Osteocyte (in vitro differentiated cells): ENCODE measurements around the gene CLRN1. TPM values are rescaled to one million over a fixed set of nuclear protein-coding genes. Genes with fewer than 3 reads are reported as not detected.

ENCODE experiments used
- DNase-seq: peaks from one replicate; pipeline ENCODE4 v3.0.0; 2021; ENCODE audit warnings: mixed read lengths; ENCODE audit not compliant: unreplicated experiment; ENCODE audit errors: extremely low spot score
- H3K27ac Mint-ChIP-seq: one replicate; pipeline ENCODE4 v1.8.0; 2021; ENCODE audit warnings: mild to moderate bottlenecking, mixed read lengths; ENCODE audit not compliant: unreplicated experiment
- H3K27me3 Mint-ChIP-seq: one replicate; pipeline ENCODE4 v1.8.0; 2021; ENCODE audit warnings: mixed read lengths; ENCODE audit not compliant: unreplicated experiment
- H3K36me3 Mint-ChIP-seq: one replicate; pipeline ENCODE4 v1.8.0; 2021; ENCODE audit warnings: mixed read lengths; ENCODE audit not compliant: unreplicated experiment
- H3K4me1 Mint-ChIP-seq: one replicate; pipeline ENCODE4 v1.8.0; 2021; ENCODE audit warnings: mixed read lengths; ENCODE audit not compliant: unreplicated experiment
- H3K4me3 Mint-ChIP-seq: one replicate; pipeline ENCODE4 v1.8.0; 2021; ENCODE audit warnings: mild to moderate bottlenecking, moderate library complexity, mixed read lengths; ENCODE audit not compliant: unreplicated experiment
- H3K9me3 Mint-ChIP-seq: one replicate; pipeline ENCODE4 v1.8.0; 2021; ENCODE audit warnings: mixed read lengths; ENCODE audit not compliant: unreplicated experiment
- CTCF ChIP-seq: fragments of 200-600 bp; sonication (generic); IDR thresholded peaks from 2 replicates; pipeline ENCODE4 v1.5.0; 2021; ENCODE audit warnings: antibody characterized with exemption, mild to moderate bottlenecking, moderate library complexity
- total RNA-seq: library from RNA; stranded (reverse); gene quantifications from 2 replicates; pipeline ENCODE4 v1.2.1, GENCODE V29; 2021

Gene CLRN1
- total RNA-seq, 1 donor from 2014 or later: not detected

- TF ChIP-seq CTCF: no peak
- H3K4me1 Mint-ChIP-seq: no peaks in the 10 kb centered on the region
Observed at GRCh38 chr3:150901793-150902192, 70.7 kb downstream of the CLRN1 start.

GRCh38 chr3:150899141-150899540 is 73.4 kb downstream of the CLRN1 start:
- H3K4me1 Mint-ChIP-seq: no peaks in the 10 kb centered on the region
- peaks cover 68% of the 10 kb centered on the region for H3K27me3 Mint-ChIP-seq
- no peaks in the 10 kb centered on the region for H3K36me3 Mint-ChIP-seq
- no peak overlapping the region for H3K27ac Mint-ChIP-seq
- no peak overlapping the region for H3K4me3 Mint-ChIP-seq
- no peak for DNase-seq
- no peak for TF ChIP-seq CTCF
- H3K9me3 Mint-ChIP-seq: no peaks in the 10 kb centered on the region

More at GRCh38 chr3:150901793-150902192, 70.7 kb downstream of the CLRN1 start:
- no peaks in the 10 kb centered on the region for H3K36me3 Mint-ChIP-seq
- no peak for DNase-seq
- H3K9me3 Mint-ChIP-seq: no peaks in the 10 kb centered on the region
- no peak overlapping the region for H3K27ac Mint-ChIP-seq
- peaks cover 69% of the 10 kb centered on the region for H3K27me3 Mint-ChIP-seq
- no peak overlapping the region for H3K4me3 Mint-ChIP-seq

GRCh38 chr3:150898046-150898754 is 74.3 kb downstream of the CLRN1 start:
- Mint-ChIP-seq H3K9me3 (no peaks in the 10 kb centered on the region), H3K4me1 (no peaks in the 10 kb centered on the region), H3K27ac (no peak overlapping the region), H3K4me3 (no peak overlapping the region), H3K36me3 (no peaks in the 10 kb centered on the region), H3K27me3 (peaks cover 60% of the 10 kb centered on the region)
- DNase-seq: no peak
- no peak for TF ChIP-seq CTCF

- H3K36me3 Mint-ChIP-seq: no peaks in the 10 kb centered on the region
- no peak for DNase-seq
- no peak for TF ChIP-seq CTCF
- no peaks in the 10 kb centered on the region for H3K9me3 Mint-ChIP-seq
- H3K4me3 Mint-ChIP-seq: no peak overlapping the region
- peaks cover 54% of the 10 kb centered on the region for H3K27me3 Mint-ChIP-seq
- no peak overlapping the region for H3K27ac Mint-ChIP-seq
- H3K4me1 Mint-ChIP-seq: no peaks in the 10 kb centered on the region
Observed at GRCh38 chr3:150897592-150897991, 74.9 kb downstream of the CLRN1 start.

GRCh38 chr3:150890831-150891230 is 81.7 kb downstream of the CLRN1 start:
- H3K9me3 Mint-ChIP-seq: peaks cover 7% of the 10 kb centered on the region
- H3K4me3 Mint-ChIP-seq: no peak overlapping the region
- DNase-seq: no peak
- H3K27ac Mint-ChIP-seq: no peak overlapping the region
- H3K4me1 Mint-ChIP-seq: no peaks in the 10 kb centered on the region
- H3K36me3 Mint-ChIP-seq: no peaks in the 10 kb centered on the region
- no peak for TF ChIP-seq CTCF
- H3K27me3 Mint-ChIP-seq: peaks cover 33% of the 10 kb centered on the region
